ENCODE results near the gene ARFGEF3.

DNA sequence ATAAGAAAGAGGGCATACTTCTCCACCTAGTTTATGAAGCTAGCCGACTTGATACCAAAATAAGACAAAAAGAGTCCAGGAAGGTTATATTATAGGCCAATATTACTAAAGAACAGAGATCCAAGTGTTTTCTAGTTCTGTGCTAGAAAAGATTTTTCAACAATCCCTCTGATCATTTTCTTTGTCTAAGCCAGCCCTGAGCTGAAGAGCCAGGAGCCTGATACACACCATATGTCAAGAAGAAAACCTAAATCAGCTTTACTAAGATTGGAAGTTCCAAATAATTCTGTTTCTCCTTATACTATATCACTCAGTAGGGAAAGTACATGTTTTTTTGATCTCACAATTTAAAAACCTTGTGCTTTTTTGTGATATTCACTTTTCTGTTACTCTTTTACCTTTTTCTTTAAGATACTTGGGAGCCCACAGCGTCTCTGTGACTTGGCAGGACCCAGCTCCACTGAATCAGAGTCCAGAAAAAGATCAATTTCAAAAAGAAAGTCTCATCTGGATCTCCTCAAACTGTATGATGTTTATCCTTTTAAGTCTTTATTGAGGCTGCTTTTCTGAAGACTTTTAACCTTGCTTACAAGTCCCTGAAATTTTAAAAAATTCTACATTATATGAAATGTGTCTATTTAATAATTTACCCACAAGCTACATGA lies 99.5 kb downstream of the ARFGEF3 start:
- TF ChIP-seq, protein P1, sequence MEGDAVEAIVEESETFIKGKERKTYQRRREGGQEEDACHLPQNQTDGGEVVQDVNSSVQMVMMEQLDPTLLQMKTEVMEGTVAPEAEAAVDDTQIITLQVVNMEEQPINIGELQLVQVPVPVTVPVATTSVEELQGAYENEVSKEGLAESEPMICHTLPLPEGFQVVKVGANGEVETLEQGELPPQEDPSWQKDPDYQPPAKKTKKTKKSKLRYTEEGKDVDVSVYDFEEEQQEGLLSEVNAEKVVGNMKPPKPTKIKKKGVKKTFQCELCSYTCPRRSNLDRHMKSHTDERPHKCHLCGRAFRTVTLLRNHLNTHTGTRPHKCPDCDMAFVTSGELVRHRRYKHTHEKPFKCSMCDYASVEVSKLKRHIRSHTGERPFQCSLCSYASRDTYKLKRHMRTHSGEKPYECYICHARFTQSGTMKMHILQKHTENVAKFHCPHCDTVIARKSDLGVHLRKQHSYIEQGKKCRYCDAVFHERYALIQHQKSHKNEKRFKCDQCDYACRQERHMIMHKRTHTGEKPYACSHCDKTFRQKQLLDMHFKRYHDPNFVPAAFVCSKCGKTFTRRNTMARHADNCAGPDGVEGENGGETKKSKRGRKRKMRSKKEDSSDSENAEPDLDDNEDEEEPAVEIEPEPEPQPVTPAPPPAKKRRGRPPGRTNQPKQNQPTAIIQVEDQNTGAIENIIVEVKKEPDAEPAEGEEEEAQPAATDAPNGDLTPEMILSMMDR (IDR thresholded peaks at IDR 0.05) = no peak
- TF ChIP-seq POLR2A (IDR thresholded peaks at IDR 0.05) (no peak), POLR2AphosphoS5 (IDR thresholded peaks at IDR 0.05) (no peak)
